ENCODE results near the gene HTT. TPM values are rescaled to one million over a fixed set of nuclear protein-coding genes. Genes with fewer than 3 reads are reported as not detected.

The HTT gene
- total and polyA plus RNA-seq, 2 of the 13 experiments (the other 11 are each of a cell fraction or from before 2014, with no cell fraction given), result 17.5 to 19.5 TPM

DNA sequence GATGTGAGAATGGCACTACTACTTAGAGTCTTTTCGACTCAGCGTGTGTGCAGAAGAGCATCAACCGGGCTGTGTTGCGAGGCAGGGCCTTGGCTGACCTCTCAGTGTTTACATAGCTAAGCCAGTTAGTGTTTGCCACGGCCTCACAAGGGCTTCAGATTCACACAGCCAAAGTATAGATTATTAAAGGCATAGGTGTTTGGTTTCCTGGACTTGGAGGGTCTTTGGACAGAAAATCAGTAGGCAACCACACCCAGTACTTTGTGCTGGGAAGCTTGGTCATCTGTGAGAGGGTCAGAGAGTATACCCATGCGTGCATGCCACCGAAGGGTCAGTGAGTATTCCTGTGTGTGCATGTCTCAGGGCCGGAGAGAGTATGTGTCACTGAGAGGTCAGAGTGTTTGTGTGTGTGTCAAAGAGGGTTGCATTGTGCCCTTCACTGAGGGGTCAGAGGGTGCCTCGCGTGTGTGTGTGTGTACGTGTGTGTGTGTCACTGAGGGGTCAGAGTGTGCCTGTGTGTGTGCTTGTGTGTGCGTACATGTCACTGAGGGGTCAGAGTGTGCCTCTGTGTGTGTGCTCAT is 104.7 kb downstream of the HTT start (continued):
- TF ChIP-seq, protein P1, sequence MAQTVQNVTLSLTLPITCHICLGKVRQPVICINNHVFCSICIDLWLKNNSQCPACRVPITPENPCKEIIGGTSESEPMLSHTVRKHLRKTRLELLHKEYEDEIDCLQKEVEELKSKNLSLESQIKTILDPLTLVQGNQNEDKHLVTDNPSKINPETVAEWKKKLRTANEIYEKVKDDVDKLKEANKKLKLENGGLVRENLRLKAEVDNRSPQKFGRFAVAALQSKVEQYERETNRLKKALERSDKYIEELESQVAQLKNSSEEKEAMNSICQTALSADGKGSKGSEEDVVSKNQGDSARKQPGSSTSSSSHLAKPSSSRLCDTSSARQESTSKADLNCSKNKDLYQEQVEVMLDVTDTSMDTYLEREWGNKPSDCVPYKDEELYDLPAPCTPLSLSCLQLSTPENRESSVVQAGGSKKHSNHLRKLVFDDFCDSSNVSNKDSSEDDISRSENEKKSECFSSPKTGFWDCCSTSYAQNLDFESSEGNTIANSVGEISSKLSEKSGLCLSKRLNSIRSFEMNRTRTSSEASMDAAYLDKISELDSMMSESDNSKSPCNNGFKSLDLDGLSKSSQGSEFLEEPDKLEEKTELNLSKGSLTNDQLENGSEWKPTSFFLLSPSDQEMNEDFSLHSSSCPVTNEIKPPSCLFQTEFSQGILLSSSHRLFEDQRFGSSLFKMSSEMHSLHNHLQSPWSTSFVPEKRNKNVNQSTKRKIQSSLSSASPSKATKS (CRISPR knock-in tag; IDR thresholded peaks at IDR 0.05), result no peak
- TF ChIP-seq ZNF232 (CRISPR knock-in tag; IDR thresholded peaks at IDR 0.05; ENCODE audit: borderline replicate concordance) (no peak), ZNF746 (CRISPR knock-in tag; IDR thresholded peaks at IDR 0.05) (no peak), SMAD3 (CRISPR knock-in tag; IDR thresholded peaks at IDR 0.05) (no peak), ASH2L (IDR thresholded peaks at IDR 0.05; ENCODE audit: insufficient read length, low read depth, low read length) (peak; percentile 30), ZNF546 (CRISPR knock-in tag; conservative IDR thresholded peaks at IDR 0.05) (no peak), ESRRA (CRISPR knock-in tag; IDR thresholded peaks at IDR 0.05; ENCODE audit: low read depth) (no peak), BORCS8-MEF2B (CRISPR knock-in tag; IDR thresholded peaks at IDR 0.05) (no peak), ZNF644 (CRISPR knock-in tag; IDR thresholded peaks at IDR 0.05; ENCODE audit: low read depth) (no peak), ZNF720 (CRISPR knock-in tag; IDR thresholded peaks at IDR 0.05) (no peak), ZFP36L1 (CRISPR knock-in tag; IDR thresholded peaks at IDR 0.05) (no peak), U2AF2 (IDR thresholded peaks at IDR 0.05; ENCODE audit: low read depth, low read length) (no peak), ZNF839 (CRISPR knock-in tag; IDR thresholded peaks at IDR 0.05; ENCODE audit: borderline replicate concordance) (0 out of 2 replicates have a peak, but pooled peaks have one; percentile 61), ZBTB42 (CRISPR knock-in tag; IDR thresholded peaks at IDR 0.05) (no peak), HMGA1 (CRISPR knock-in tag; conservative IDR thresholded peaks at IDR 0.05) (no peak)
- TF ChIP-seq, protein P2, sequence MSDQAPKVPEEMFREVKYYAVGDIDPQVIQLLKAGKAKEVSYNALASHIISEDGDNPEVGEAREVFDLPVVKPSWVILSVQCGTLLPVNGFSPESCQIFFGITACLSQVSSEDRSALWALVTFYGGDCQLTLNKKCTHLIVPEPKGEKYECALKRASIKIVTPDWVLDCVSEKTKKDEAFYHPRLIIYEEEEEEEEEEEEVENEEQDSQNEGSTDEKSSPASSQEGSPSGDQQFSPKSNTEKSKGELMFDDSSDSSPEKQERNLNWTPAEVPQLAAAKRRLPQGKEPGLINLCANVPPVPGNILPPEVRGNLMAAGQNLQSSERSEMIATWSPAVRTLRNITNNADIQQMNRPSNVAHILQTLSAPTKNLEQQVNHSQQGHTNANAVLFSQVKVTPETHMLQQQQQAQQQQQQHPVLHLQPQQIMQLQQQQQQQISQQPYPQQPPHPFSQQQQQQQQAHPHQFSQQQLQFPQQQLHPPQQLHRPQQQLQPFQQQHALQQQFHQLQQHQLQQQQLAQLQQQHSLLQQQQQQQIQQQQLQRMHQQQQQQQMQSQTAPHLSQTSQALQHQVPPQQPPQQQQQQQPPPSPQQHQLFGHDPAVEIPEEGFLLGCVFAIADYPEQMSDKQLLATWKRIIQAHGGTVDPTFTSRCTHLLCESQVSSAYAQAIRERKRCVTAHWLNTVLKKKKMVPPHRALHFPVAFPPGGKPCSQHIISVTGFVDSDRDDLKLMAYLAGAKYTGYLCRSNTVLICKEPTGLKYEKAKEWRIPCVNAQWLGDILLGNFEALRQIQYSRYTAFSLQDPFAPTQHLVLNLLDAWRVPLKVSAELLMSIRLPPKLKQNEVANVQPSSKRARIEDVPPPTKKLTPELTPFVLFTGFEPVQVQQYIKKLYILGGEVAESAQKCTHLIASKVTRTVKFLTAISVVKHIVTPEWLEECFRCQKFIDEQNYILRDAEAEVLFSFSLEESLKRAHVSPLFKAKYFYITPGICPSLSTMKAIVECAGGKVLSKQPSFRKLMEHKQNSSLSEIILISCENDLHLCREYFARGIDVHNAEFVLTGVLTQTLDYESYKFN (CRISPR knock-in tag; conservative IDR thresholded peaks at IDR 0.05), result peak; percentile 70
- TF ChIP-seq, protein P3, sequence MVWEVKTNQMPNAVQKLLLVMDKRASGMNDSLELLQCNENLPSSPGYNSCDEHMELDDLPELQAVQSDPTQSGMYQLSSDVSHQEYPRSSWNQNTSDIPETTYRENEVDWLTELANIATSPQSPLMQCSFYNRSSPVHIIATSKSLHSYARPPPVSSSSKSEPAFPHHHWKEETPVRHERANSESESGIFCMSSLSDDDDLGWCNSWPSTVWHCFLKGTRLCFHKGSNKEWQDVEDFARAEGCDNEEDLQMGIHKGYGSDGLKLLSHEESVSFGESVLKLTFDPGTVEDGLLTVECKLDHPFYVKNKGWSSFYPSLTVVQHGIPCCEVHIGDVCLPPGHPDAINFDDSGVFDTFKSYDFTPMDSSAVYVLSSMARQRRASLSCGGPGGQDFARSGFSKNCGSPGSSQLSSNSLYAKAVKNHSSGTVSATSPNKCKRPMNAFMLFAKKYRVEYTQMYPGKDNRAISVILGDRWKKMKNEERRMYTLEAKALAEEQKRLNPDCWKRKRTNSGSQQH (CRISPR knock-in tag; IDR thresholded peaks at IDR 0.05; ENCODE audit: low read depth), result no peak
- TF ChIP-seq, protein P4, sequence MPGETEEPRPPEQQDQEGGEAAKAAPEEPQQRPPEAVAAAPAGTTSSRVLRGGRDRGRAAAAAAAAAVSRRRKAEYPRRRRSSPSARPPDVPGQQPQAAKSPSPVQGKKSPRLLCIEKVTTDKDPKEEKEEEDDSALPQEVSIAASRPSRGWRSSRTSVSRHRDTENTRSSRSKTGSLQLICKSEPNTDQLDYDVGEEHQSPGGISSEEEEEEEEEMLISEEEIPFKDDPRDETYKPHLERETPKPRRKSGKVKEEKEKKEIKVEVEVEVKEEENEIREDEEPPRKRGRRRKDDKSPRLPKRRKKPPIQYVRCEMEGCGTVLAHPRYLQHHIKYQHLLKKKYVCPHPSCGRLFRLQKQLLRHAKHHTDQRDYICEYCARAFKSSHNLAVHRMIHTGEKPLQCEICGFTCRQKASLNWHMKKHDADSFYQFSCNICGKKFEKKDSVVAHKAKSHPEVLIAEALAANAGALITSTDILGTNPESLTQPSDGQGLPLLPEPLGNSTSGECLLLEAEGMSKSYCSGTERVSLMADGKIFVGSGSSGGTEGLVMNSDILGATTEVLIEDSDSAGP (CRISPR knock-in tag; IDR thresholded peaks at IDR 0.05; ENCODE audit: borderline replicate concordance), result peak; percentile 70
- TF ChIP-seq, protein P5, sequence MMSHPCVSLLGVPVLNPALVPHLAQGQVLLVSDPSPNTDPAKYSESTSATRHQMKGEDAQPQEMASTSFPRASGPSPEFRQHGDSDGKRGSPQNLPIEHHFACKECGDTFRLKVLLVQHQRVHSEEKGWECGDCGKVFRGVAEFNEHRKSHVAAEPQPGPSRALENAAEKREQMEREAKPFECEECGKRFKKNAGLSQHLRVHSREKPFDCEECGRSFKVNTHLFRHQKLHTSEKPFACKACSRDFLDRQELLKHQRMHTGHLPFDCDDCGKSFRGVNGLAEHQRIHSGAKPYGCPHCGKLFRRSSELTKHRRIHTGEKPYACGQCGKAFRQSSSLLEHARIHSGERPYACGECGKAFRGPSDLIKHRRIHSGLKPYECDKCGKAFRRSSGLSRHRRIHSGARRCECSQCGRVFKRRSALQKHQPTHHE (CRISPR knock-in tag; IDR thresholded peaks at IDR 0.05; ENCODE audit: borderline replicate concordance), result no peak

Measured in HepG2 (cell line).